ENCODE data around the gene MYH7.

MYH7 gene

DNA sequence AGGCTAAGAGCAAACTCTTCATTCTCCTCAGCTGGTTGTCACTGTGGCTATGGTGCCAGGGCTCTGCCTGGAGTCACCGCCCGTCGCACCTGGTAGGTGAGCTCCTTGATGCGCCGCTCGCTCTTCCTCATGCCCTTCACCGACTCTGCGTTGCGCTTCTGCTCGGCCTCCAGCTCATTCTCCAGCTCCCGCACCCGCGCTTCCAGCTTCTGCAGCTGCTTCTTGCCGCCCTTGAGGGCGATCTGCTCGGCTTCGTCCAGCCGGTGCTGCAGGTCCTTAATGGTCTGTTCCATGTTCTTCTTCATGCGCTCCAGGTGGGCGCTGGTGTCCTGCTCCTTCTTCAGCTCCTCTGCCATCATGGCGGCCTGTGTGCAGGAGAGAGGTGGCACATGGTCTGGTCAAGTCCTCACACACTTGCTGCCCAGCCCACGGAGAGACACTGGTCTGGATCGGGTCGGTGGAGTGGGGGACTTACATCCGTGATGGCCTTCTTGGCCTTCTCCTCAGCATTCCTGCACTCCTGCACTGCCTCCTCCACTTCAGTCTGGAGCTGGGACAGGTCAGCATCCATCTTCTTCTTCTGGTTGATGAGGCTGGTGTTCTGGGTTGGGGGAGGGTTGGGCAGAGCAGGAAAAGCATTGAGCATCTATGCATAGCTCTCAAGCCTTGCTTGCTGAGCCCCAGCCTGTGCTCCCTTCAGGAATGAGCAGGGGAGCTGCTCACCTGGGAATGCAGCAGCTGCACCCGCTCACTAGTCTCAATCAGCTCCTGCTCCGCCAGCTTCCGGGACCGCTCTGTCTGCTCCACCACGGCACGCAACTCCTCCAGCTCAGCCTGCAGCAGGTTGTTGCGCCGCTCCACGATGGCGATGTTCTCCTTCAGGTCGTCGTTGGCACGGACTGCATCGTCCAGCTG, 20.3 kb downstream of the MYH7 start:
- no peak overlapping the region for H2AFZ ChIP-seq (ENCODE audit: low read length, unreplicated experiment)
- no peaks in the 10 kb centered on the region for H3K36me3 ChIP-seq (ENCODE audit: insufficient read depth, low read length)
- H3K4me3 ChIP-seq (ENCODE audit: low read depth, low read length): no peak overlapping the region
- H3K79me2 ChIP-seq (ENCODE audit: control insufficient read depth, insufficient read depth, low read length, unreplicated experiment): no peaks in the 10 kb centered on the region
- no peak overlapping the region for H3K27ac ChIP-seq (ENCODE audit: low read depth, low read length)
- peaks cover 80% of the 10 kb centered on the region for H3K27me3 ChIP-seq (ENCODE audit: insufficient read depth, low read length)
- no peaks in the 10 kb centered on the region for H3K4me1 ChIP-seq (ENCODE audit: control insufficient read depth, insufficient read depth, low read length, unreplicated experiment)

DNA sequence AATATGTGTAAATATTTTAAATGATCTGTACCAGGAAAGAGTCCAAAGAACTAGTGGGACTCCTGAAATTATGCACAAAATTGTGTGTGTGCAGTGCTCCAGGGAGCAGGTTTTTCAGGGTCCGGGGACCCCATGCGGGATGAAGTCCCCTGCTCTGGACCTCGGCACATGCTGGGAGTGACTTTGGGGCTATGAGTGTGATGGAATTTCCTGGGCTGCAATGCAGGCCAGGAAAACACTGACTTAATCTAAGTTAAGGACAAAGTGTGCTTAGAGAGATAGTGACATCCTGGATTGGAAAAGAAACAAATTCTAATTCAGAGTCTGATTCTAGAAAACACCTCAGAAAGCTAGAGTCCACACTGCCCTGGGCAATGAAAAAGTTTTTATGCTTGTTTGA, 21.2 kb downstream of the MYH7 start:
- H3K27me3 ChIP-seq (ENCODE audit: insufficient read depth, low read length): peaks cover 84% of the 10 kb centered on the region
- no peak overlapping the region for H3K27ac ChIP-seq (ENCODE audit: low read depth, low read length)
- no peak overlapping the region for H2AFZ ChIP-seq (ENCODE audit: low read length, unreplicated experiment)
- no peak overlapping the region for H3K4me3 ChIP-seq (ENCODE audit: low read depth, low read length)
- no peaks in the 10 kb centered on the region for H3K79me2 ChIP-seq (ENCODE audit: control insufficient read depth, insufficient read depth, low read length, unreplicated experiment)
- no peaks in the 10 kb centered on the region for H3K4me1 ChIP-seq (ENCODE audit: control insufficient read depth, insufficient read depth, low read length, unreplicated experiment)
- no peaks in the 10 kb centered on the region for H3K36me3 ChIP-seq (ENCODE audit: insufficient read depth, low read length)

- Histone ChIP-seq H3K79me2 (ENCODE audit: control insufficient read depth, insufficient read depth, low read length, unreplicated experiment) (no peaks in the 10 kb centered on the region), H3K27ac (ENCODE audit: low read depth, low read length) (no peak overlapping the region), H2AFZ (ENCODE audit: low read length, unreplicated experiment) (no peak overlapping the region), H3K4me3 (ENCODE audit: low read depth, low read length) (no peak overlapping the region), H3K36me3 (ENCODE audit: insufficient read depth, low read length) (no peaks in the 10 kb centered on the region), H3K27me3 (ENCODE audit: insufficient read depth, low read length) (peaks cover 84% of the 10 kb centered on the region), H3K4me1 (ENCODE audit: control insufficient read depth, insufficient read depth, low read length, unreplicated experiment) (no peaks in the 10 kb centered on the region)
These were observed 21.8 kb downstream of the MYH7 start for GRCh38 chr14:23413681-23414080.

DNA sequence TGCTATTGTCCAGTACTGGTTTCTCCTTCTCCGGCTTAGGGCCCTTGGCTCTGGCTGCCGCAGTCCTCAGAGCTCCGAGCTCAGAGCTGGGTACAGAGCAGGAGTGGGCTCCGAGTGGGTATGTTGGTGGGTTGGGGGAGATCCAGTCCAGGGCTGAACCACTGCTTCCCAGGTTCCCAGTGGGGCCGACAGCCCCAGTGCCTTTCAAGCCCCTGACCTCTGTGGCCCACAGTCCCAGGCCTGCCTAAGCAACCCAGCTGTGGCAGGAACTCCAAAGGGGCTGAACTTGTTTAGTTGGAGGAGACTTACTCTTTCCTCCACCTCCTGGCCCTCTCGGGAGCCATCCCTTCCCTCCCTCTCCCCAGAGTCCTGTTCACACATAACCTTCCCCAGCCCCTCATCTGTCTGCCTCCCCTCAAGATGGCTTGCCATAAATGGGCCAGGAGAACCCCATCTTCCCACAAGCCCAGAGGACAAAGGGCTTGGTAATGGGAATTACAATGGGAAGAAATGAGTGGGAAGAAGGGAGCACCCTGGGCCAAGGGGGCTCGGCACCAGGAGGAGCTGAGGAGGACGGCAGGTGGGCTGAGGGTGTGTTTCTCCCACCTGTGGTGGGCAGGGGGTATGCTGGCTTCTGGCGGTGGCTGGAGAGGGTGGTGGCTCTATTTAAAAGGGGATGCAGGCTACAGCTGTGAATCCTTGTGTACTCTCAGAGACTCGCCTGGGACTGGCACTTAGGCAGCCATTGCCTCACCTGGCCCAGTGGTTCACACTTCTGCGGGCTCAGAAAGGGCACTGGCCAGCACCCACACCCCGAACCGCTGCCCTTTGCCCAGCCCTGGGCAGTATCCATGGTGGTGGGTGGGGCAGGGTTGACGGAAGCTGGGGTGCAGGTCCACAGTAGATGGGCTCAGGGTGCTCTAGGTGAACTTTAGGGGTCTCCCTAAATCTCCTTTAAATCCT, 23.6 kb downstream of the MYH7 start:
- Histone ChIP-seq H3K27ac (ENCODE audit: low read depth, low read length) (no peak overlapping the region), H2AFZ (ENCODE audit: low read length, unreplicated experiment) (no peak overlapping the region), H3K79me2 (ENCODE audit: control insufficient read depth, insufficient read depth, low read length, unreplicated experiment) (no peaks in the 10 kb centered on the region), H3K27me3 (ENCODE audit: insufficient read depth, low read length) (peaks cover 84% of the 10 kb centered on the region), H3K4me1 (ENCODE audit: control insufficient read depth, insufficient read depth, low read length, unreplicated experiment) (no peaks in the 10 kb centered on the region), H3K36me3 (ENCODE audit: insufficient read depth, low read length) (no peaks in the 10 kb centered on the region), H3K4me3 (ENCODE audit: low read depth, low read length) (no peak overlapping the region)

DNA sequence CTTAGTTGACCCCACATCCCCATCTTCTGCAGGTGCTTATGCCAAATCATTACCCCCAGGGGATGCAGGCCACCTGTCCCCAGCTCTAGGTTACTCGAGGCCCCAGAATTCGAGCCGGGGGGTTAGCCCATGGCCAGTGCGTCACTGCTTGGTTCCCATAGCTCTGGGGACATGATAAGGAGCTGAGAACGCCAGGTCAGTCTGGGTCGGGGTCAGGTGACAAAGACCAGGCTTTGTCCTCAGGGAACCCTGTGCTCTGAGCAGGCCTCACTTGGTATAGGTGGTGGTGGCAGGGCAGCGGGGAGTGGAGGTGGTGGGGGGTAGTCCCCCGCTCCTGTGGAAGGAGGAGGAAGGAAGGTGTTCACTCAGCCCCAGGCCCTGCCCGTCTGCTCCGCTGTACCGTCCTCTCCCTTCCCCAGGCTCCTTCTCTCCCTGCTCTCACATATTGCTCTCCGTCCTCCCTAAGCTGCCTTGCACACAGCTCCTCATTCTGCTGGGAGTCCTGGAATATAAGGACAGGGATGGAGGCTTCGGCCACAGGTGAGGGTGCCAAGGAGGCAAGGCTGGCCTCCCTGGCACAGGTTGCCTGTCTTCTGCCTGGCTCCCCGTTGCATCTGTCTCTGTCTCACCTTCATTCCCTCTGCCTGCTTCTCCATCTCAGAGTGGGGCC, 25.4 kb downstream of the MYH7 start:
- Histone ChIP-seq H3K27me3 (ENCODE audit: insufficient read depth, low read length) (peaks cover 84% of the 10 kb centered on the region), H3K4me3 (ENCODE audit: low read depth, low read length) (no peak overlapping the region)

DNA sequence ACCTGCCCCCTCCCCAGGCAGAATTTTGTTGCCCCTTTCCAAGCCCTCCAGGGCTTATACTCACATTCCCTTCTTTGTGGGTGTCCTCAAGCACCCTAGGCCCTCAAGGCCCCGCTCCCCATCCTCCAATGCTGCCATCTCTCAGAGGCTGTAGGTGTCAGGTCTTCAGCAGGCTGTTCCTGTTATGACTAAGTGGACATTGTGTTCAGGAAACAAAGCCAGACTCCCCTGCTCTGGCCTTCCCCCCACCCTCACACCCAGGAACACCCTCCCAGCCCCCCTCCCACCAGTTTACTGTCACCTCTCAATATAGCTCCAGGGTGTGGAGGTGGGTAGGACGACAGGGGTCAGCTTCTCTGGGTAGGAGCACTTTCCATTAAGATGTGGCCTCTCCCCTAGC, 26.0 kb downstream of the MYH7 start:
- Histone ChIP-seq H3K4me1 (ENCODE audit: control insufficient read depth, insufficient read depth, low read length, unreplicated experiment) (no peaks in the 10 kb centered on the region), H3K79me2 (ENCODE audit: control insufficient read depth, insufficient read depth, low read length, unreplicated experiment) (no peaks in the 10 kb centered on the region), H3K36me3 (ENCODE audit: insufficient read depth, low read length) (no peaks in the 10 kb centered on the region), H3K4me3 (ENCODE audit: low read depth, low read length) (no peak overlapping the region), H3K27me3 (ENCODE audit: insufficient read depth, low read length) (peaks cover 85% of the 10 kb centered on the region), H3K27ac (ENCODE audit: low read depth, low read length) (no peak overlapping the region), H2AFZ (ENCODE audit: low read length, unreplicated experiment) (no peak overlapping the region)

More for the DNA sequence above, 25.4 kb downstream of the MYH7 start:
- Histone ChIP-seq H3K27ac (ENCODE audit: low read depth, low read length) (no peak overlapping the region), H3K4me1 (ENCODE audit: control insufficient read depth, insufficient read depth, low read length, unreplicated experiment) (no peaks in the 10 kb centered on the region), H2AFZ (ENCODE audit: low read length, unreplicated experiment) (no peak overlapping the region), H3K79me2 (ENCODE audit: control insufficient read depth, insufficient read depth, low read length, unreplicated experiment) (no peaks in the 10 kb centered on the region), H3K36me3 (ENCODE audit: insufficient read depth, low read length) (no peaks in the 10 kb centered on the region)

DNA sequence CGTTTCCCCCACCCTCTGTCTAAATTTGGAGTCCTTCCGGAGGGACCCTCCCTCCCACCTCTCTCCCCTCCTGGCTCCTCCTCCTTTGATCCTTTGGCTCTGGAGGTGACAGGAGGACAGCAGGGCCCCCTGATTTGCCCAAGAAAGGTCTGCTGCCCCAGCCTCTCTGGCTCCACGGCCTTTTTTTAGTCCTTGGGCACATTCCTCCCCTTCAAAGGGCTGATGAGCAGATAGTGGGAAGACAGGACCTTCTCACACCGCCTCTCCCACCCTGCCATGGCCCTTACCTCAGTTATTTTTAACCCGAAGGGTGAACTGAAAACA, 27.2 kb downstream of the MYH7 start:
- H3K36me3 ChIP-seq (ENCODE audit: insufficient read depth, low read length): no peaks in the 10 kb centered on the region
- H3K4me3 ChIP-seq (ENCODE audit: low read depth, low read length): no peak overlapping the region
- no peak overlapping the region for H2AFZ ChIP-seq (ENCODE audit: low read length, unreplicated experiment)
- no peak overlapping the region for H3K27ac ChIP-seq (ENCODE audit: low read depth, low read length)
- peaks cover 95% of the 10 kb centered on the region for H3K27me3 ChIP-seq (ENCODE audit: insufficient read depth, low read length)
- H3K4me1 ChIP-seq (ENCODE audit: control insufficient read depth, insufficient read depth, low read length, unreplicated experiment): no peaks in the 10 kb centered on the region
- H3K79me2 ChIP-seq (ENCODE audit: control insufficient read depth, insufficient read depth, low read length, unreplicated experiment): no peaks in the 10 kb centered on the region

DNA sequence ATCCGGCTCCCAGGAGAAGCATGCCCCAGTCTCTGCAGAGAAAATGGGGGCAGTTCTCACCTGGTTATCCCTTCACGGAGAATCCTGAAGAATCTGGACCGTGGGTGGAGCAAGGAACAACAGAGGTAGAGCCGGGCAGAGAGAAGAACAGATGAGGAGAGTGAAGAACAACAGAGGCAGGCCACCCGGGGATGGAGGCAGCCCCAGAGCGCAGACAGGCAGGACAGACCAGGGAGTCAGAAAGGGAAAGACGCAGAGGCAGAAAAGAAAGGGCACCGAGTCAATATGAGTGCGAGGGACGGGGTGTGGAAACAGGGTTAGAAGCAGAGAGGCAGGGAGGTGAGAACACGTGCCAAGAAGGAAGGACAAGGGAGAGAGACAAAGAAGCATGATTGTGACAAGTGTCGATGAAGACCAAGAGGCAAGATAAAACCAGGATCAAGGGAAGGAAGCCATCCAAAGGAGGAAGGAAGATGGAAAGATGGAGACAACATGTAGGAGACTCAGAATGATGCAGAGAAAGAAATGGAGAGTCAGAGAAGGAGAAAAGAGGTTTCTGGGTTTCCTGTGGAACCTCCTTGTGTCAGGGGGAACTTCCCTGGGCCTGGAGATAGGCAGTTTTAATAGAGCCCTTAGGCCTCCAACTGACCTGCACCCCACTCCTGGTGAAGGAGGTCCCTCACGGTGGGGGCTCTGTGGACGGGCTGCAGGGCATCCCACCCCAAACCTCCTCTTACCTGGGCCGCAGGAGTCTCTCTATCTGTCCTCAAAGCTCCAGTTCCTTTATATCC, 27.7 kb downstream of the MYH7 start, which contains the start of gene MYH6:
MYH6 (minus strand) TSS at position 758 of the 791 bp plus-strand sequence. CDS start 1,050 bp downstream, outside the sequence.
- no peaks in the 10 kb centered on the region for H3K79me2 ChIP-seq (ENCODE audit: control insufficient read depth, insufficient read depth, low read length, unreplicated experiment)
- no peak within 1 kb of the TSS for H3K27ac ChIP-seq (ENCODE audit: low read depth, low read length)
- no peak within 1 kb of the TSS for H3K4me3 ChIP-seq (ENCODE audit: low read depth, low read length)
- H3K4me1 ChIP-seq (ENCODE audit: control insufficient read depth, insufficient read depth, low read length, unreplicated experiment): no peaks in the 10 kb centered on the region
- no peak within 1 kb of the TSS for H2AFZ ChIP-seq (ENCODE audit: low read length, unreplicated experiment)
- H3K27me3 ChIP-seq (ENCODE audit: insufficient read depth, low read length): peaks cover 92% of the 10 kb centered on the region
- no peaks in the 10 kb centered on the region for H3K36me3 ChIP-seq (ENCODE audit: insufficient read depth, low read length)

- Histone ChIP-seq H2AFZ (ENCODE audit: low read length, unreplicated experiment) (no peak overlapping the region), H3K27me3 (ENCODE audit: insufficient read depth, low read length) (peaks cover 92% of the 10 kb centered on the region), H3K79me2 (ENCODE audit: control insufficient read depth, insufficient read depth, low read length, unreplicated experiment) (no peaks in the 10 kb centered on the region)
These were observed 28.6 kb downstream of the MYH7 start for GRCh38 chr14:23406725-23407355.

More at GRCh38 chr14:23406725-23407355, 28.6 kb downstream of the MYH7 start:
- Histone ChIP-seq H3K4me1 (ENCODE audit: control insufficient read depth, insufficient read depth, low read length, unreplicated experiment) (no peaks in the 10 kb centered on the region), H3K4me3 (ENCODE audit: low read depth, low read length) (no peak overlapping the region), H3K36me3 (ENCODE audit: insufficient read depth, low read length) (no peaks in the 10 kb centered on the region), H3K27ac (ENCODE audit: low read depth, low read length) (no peak overlapping the region)
